Naive thymus-derived CD4-positive, alpha-beta T cell (primary cell): ENCODE measurements around the gene GNB4. TPM values are rescaled to one million over a fixed set of nuclear protein-coding genes. Genes with fewer than 3 reads are reported as not detected.
A peak's percentile ranks its signal among the peaks of the same experiment; 100 is the strongest.

Source experiments
- ATAC-seq: fragments of 150-1000 bp; cut with Tn5 transposase; 2 replicates; pipeline ENCODE4 v1.10.0; 2021; ENCODE audit warnings: mild to moderate bottlenecking, moderate library complexity
- CTCF ChIA-PET: fragments of 350-600 bp; sonication (Branson Sonifier 250); formaldehyde crosslinking; loops from one replicate; lab custom pipeline; 2021; ENCODE audit warnings: antibody characterized with exemption; lab: Charles Lee
- POLR2A ChIA-PET: fragments of 350-600 bp; sonication (Branson Sonifier 250); formaldehyde crosslinking; loops from one replicate; lab custom pipeline; 2021; ENCODE audit warnings: antibody characterized with exemption, inconsistent platforms; lab: Charles Lee
- DNase-seq, 9 donors: peaks; one replicate each; pipeline versions ENCODE4 v3.0.0 to v3.0.0-alpha.2; 2020 to 2022; ENCODE audit warnings: mixed read lengths in 1 of 9
- H3K27ac ChIP-seq: one replicate; pipeline ENCODE4 v1.7.0; 2013; ENCODE audit warnings: mild to moderate bottlenecking, low read depth, low read length, moderate library complexity
- H3K27me3 ChIP-seq, 2 donors: one replicate each; pipeline ENCODE4 v1.7.0; 2013; ENCODE audit warnings: low read length in 2 of 2, mild to moderate bottlenecking in 2 of 2, moderate library complexity in 2 of 2; ENCODE audit not compliant: control insufficient read depth in 2 of 2, insufficient read depth in 2 of 2
- H3K36me3 ChIP-seq, 3 experiments: 1 replicate in 2 of 3; 2 replicates in 1 of 3; pipeline ENCODE4 v1.7.0; 2013; ENCODE audit warnings: low read length in 3 of 3, mild to moderate bottlenecking in 3 of 3, moderate library complexity in 1 of 3; ENCODE audit not compliant: insufficient read depth in 3 of 3, control insufficient read depth in 2 of 3
- H3K4me1 ChIP-seq, 2 donors: one replicate each; pipeline ENCODE4 v1.7.0; 2013; ENCODE audit warnings: low read length in 2 of 2, mild to moderate bottlenecking in 2 of 2, moderate library complexity in 1 of 2; ENCODE audit not compliant: control insufficient read depth in 2 of 2, insufficient read depth in 2 of 2
- H3K4me3 ChIP-seq: 2 replicates; pipeline ENCODE4 v1.7.0; 2013; ENCODE audit warnings: mild to moderate bottlenecking, low read length
- H3K9me3 ChIP-seq, 3 experiments: 1 replicate in 2 of 3; 2 replicates in 1 of 3; pipeline ENCODE4 v1.7.0; 2013; ENCODE audit warnings: low read length in 3 of 3; ENCODE audit not compliant: control insufficient read depth in 2 of 3
- H3K27ac Mint-ChIP-seq, 9 donors: one replicate each; pipeline ENCODE4 v1.8.0; 2020 to 2022; ENCODE audit warnings: mixed read lengths in 9 of 9, mild to moderate bottlenecking in 8 of 9, moderate library complexity in 5 of 9, inconsistent platforms in 2 of 9
- H3K27me3 Mint-ChIP-seq, 5 donors: one replicate each; pipeline ENCODE4 v1.8.0; 2021 to 2022; ENCODE audit warnings: mixed read lengths in 5 of 5, mild to moderate bottlenecking in 1 of 5
- H3K36me3 Mint-ChIP-seq, 5 donors: one replicate each; pipeline ENCODE4 v1.8.0; 2020 to 2022; ENCODE audit warnings: mixed read lengths in 5 of 5, mild to moderate bottlenecking in 3 of 5, inconsistent platforms in 1 of 5
- H3K4me1 Mint-ChIP-seq, 7 donors: one replicate each; pipeline ENCODE4 v1.8.0; 2020 to 2022; ENCODE audit warnings: mixed read lengths in 7 of 7, mild to moderate bottlenecking in 3 of 7, inconsistent platforms in 1 of 7
- H3K4me3 Mint-ChIP-seq, 10 donors: one replicate each; pipeline ENCODE4 v1.8.0; 2020 to 2022; ENCODE audit warnings: mild to moderate bottlenecking in 10 of 10, mixed read lengths in 10 of 10, moderate library complexity in 6 of 10, inconsistent platforms in 2 of 10
- H3K9me3 Mint-ChIP-seq, 11 donors: one replicate each; pipeline ENCODE4 v1.8.0; 2020 to 2022; ENCODE audit warnings: mixed read lengths in 11 of 11, mild to moderate bottlenecking in 4 of 11, inconsistent platforms in 1 of 11, moderate library complexity in 1 of 11
- intact Hi-C, 2 donors: fragments of 100-400 bp; cut with micrococcal nuclease; formaldehyde crosslinking; loops; one replicate each; pipeline ENCODE4 v1.15.1; 2023
- polyA plus RNA-seq, 2 donors: library from polyadenylated mRNA; unstranded; fragments of 300-500 nt; fragmentation: Illumina TruSeq; gene quantifications; one replicate each; pipeline ENCODE4 v1.2.3, GENCODE V29; 2021
- total RNA-seq, 6 experiments: library from RNA in 5 of 6; stranded (reverse) in 5 of 6; gene quantifications; 1 replicate in 5 of 6; 2 replicates in 1 of 6; pipeline ENCODE4 v1.2.3 and lab custom pipeline; 2021 to 2026

GNB4 gene
- total and polyA plus RNA-seq, 7 experiments from 2014 or later: 0.12 to 11.3 (median 1.3) TPM

DNA sequence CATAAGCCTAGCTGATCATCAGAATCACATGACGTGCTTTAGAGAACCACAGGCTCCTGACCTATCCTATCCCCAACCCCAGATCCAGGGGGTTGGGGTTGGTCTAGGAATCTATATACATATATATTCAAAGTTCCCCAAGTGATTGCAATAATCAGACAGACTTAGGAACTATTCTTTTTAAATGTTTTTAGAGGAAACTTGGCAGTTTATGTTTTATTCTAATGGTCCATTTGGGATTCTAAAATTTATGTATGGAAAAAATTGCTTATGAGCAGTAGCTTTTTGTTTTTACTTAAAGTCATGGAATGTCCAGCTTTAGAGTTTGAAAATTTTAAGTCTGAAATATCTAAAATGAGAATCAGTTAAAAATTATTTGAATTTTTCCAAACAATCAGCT lies 81.6 kb downstream of the GNB4 start:
- Histone ChIP-seq H3K4me3 (no peak overlapping the region), H3K27ac (no peak overlapping the region), H3K27me3 (no peaks in the 10 kb centered on the region), H3K9me3 (no peaks in the 10 kb centered on the region), H3K4me1 (no peaks in the 10 kb centered on the region), H3K36me3 (peaks cover 0 to 34% (median 13%) of the 10 kb centered on the region in 3 experiments)
- Mint-ChIP-seq H3K36me3 (peaks cover 7 to 31% (median 13%) of the 10 kb centered on the region in 5 donors), H3K9me3 (no peaks in the 10 kb centered on the region), H3K4me3 (no peak overlapping the region), H3K27ac (no peak overlapping the region), H3K27me3 (no peaks in the 10 kb centered on the region), H3K4me1 (peaks cover 0 to under 1% (median 0%) of the 10 kb centered on the region in 7 donors)
- no peak for ATAC-seq
- ChIA-PET POLR2A (no interaction called here), CTCF (no interaction called here)
- no peak for DNase-seq
- intact Hi-C loops: no loop called here

DNA sequence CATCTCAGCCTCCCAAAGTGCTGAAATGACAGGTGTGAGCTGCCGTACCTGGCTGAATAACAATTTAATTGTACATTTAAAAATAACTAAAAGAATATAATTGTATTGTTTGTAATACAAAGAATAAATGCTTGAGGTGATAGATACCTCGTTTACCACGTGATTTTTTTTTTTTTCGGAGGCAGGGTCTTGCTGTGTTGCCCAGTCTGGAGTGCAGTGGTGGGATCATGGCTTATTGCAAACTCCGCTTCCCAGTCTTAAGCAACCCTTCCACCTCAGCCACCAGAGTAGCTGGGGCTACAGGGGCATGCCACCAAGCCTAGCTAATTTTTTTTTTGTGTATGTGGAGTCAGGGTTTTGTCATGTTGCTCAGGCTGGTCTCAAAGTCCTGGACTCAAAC lies 87.9 kb downstream of the GNB4 start:
- POLR2A ChIA-PET: interaction anchor here (0.7 kb wide), 1 partner anchor 163 kb away, joined by 3 read pairs; no protein-coding TSS in a partner anchor
- ATAC-seq: no peak
- Histone ChIP-seq H3K36me3 (peaks cover 9 to 61% (median 11%) of the 10 kb centered on the region in 3 experiments), H3K4me1 (no peaks in the 10 kb centered on the region), H3K4me3 (no peak overlapping the region), H3K27me3 (no peaks in the 10 kb centered on the region), H3K27ac (no peak overlapping the region), H3K9me3 (no peaks in the 10 kb centered on the region)
- intact Hi-C loops: loop anchor here in 1 of 2 donors (5.0 kb wide), 1 partner anchor 41 kb away; the partner anchor contains the start of gene ZNF639
- Mint-ChIP-seq H3K27me3 (no peaks in the 10 kb centered on the region), H3K4me3 (no peak overlapping the region), H3K27ac (no peak overlapping the region), H3K9me3 (no peaks in the 10 kb centered on the region), H3K36me3 (peaks cover 7 to 43% (median 29%) of the 10 kb centered on the region in 5 donors), H3K4me1 (peaks cover 0 to 4% (median 0%) of the 10 kb centered on the region in 7 donors)
- DNase-seq: no peak
- CTCF ChIA-PET: interaction anchor here (1.1 kb wide), 1 partner anchor 13 kb away, joined by 3 read pairs; no protein-coding TSS in a partner anchor

DNA sequence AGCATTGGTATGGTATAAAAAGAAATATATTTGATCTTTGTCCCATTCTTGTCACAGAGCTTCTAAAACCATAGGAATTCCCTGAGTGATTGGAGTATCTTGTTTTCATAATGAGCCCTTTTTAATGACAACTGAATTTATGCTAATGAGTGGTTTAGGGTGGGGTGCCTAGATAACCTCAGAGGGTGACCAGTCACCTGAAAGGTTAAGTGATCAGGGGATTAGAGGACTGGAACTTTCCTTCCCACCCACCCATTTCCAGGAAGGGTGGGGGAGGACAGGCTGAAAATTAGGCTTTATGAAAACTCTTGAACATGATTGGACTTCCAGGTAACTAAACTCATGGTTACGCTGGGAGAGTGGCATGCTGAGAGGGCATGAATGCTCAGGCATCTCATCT lies 95.3 kb downstream of the GNB4 start:
- no peak overlapping the region for H3K27ac ChIP-seq
- peaks cover 16 to 82% (median 23%) of the 10 kb centered on the region in 3 experiments for H3K36me3 ChIP-seq
- ChIA-PET CTCF (no interaction called here), POLR2A (no interaction called here)
- no peak for DNase-seq
- H3K27me3 ChIP-seq: no peaks in the 10 kb centered on the region
- Mint-ChIP-seq H3K9me3 (no peaks in the 10 kb centered on the region), H3K4me1 (peaks cover 13 to 42% (median 29%) of the 10 kb centered on the region in 7 donors), H3K27ac (no peak overlapping the region), H3K36me3 (peaks cover 13 to 59% (median 41%) of the 10 kb centered on the region in 5 donors), H3K27me3 (no peaks in the 10 kb centered on the region), H3K4me3 (peak overlapping the region in 1 of 10 donors; percentile 60)
- no peaks in the 10 kb centered on the region for H3K4me1 ChIP-seq
- ATAC-seq: no peak
- no peaks in the 10 kb centered on the region for H3K9me3 ChIP-seq
- no peak overlapping the region for H3K4me3 ChIP-seq
- intact Hi-C loops: no loop called here

DNA sequence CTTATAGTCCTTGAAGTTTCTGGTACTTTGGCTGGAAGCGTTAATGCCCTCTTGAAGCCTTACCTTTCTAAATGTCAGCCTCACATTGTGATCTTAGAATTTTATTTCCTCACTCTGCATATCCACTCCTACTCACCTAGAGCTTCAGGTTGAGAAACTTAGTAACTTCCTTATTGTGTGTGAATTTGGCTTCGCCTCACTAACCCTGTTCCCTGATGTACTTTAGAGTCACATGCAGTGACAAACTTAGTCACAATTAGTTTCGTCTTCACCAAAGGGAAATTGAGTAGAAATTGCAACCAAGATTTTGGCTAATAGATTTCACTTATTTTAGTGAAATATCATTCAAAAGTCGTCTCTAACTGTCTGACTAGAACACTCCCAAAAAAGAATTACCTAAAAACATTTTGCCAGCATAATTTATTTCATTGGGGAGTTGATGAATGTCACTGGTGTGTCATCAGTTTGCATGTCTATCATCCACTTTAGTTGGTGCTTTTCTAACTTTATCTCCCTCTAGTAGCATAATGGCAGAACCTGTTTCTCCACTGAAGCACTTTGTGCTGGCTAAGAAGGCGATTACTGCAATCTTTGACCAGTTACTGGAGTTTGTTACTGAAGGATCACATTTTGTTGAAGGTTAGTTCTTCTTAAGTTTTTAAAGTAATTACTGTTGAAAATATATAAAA lies 102.8 kb downstream of the GNB4 start:
- peak; percentile 27 for ATAC-seq
- peak overlapping the region; percentile 99 for H3K4me3 ChIP-seq
- ChIA-PET CTCF (interaction anchor here (1.3 kb wide), 1 partner anchor 25 kb away, joined by 5 read pairs; the partner anchor contains the start of gene ZNF639), POLR2A (interaction anchor here (0.6 to 3.2 kb wide), 6 partner anchors 18 to 1254 kb away, joined by 3 to 19 read pairs (median 4); partner anchors contain the start of genes ACTL6A and PIK3CA)
- Mint-ChIP-seq H3K36me3 (peaks cover 0 to 14% (median 8%) of the 10 kb centered on the region in 5 donors), H3K4me1 (peaks cover 8 to 42% (median 32%) of the 10 kb centered on the region in 7 donors), H3K4me3 (peak overlapping the region; percentile 97 to 100 (median 98)), H3K27ac (peak overlapping the region; percentile 15 to 98 (median 91)), H3K9me3 (no peaks in the 10 kb centered on the region), H3K27me3 (no peaks in the 10 kb centered on the region)
- intact Hi-C loops: loop anchor here (2.0 to 5.0 kb wide), 2 partner anchors 102 to 304 kb away; partner anchors contain the start of genes USP13 (in 2 of the 2) and GNB4 (in 1 of the 2)
- peak in 1 of 9 donors; percentile 3 for DNase-seq
- peaks cover 8 to 13% of the 10 kb centered on the region in 2 donors for H3K4me1 ChIP-seq
- H3K9me3 ChIP-seq: no peaks in the 10 kb centered on the region
- peaks cover 0 to 31% (median 9%) of the 10 kb centered on the region in 3 experiments for H3K36me3 ChIP-seq
- H3K27ac ChIP-seq: peak overlapping the region; percentile 81
- no peaks in the 10 kb centered on the region for H3K27me3 ChIP-seq

DNA sequence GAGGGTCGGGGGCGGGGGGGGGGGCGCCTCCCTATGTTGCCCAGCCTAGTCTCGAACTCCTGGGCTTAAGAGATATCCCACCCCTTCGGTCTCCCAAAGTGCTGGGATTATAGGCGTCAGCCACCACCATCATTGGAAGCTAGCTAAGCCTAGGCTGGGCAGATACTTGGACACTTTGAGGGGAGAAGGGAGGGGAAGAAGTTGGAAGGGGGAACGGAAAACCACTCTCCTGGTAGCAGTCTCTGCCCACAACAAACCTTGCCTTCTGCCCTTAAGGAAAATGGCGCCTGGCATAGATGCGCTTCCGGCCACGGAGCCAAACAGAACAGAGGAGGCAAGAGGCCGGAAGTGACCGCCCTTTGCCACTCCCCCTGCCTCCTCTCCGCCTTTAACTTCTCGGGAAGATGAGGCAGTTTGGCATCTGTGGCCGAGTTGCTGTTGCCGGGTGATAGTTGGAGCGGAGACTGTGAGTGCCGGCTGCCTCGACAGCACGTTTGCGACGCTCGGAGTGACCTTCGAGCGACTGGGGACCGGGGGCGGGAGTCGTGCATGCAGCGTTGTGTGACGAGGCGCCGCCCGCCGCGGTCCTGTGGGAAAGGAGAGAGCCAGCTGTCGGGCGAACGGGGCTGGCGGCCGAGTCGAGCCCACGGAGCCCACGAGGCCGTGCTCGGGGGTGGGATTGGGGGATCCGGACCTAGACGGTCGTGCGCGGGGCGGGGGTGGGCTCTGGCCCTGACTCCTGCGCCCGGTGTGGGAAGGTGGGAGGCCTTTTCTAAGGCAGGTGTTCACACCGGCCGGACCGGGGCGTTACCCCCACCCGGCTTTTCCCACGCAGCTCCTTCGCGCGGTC lies 103.7 kb downstream of the GNB4 start, which contains the start of gene MFN1:
Gene MFN1, plus strand, starts transcription at position 365 of the 850 bp plus-strand sequence. CDS start 1,143 bp downstream, outside the sequence.
- H3K27ac Mint-ChIP-seq: peak within 1 kb of the TSS; percentile 84 to 98 (median 94)
- peak; percentile 99 for ATAC-seq
- POLR2A ChIA-PET: interaction anchor here (0.6 to 3.3 kb wide), 9 partner anchors 24 to 1254 kb away, joined by 3 to 24 read pairs (median 4); partner anchors contain the start of genes ACTL6A, MRPL47, NDUFB5 and PIK3CA

More for the DNA sequence above, 103.7 kb downstream of the GNB4 start, which contains the start of gene MFN1:
- intact Hi-C loops: loop anchor here (1.0 to 5.0 kb wide), 15 partner anchors 24 to 1642 kb away; partner anchors contain the start of genes ACTL6A (in 2 of the 2), DNAJC19 (in 2 of the 2), MRPL47 (in 2 of the 2) and NDUFB5 (in 2 of the 2)
- Histone ChIP-seq H3K4me3 (peak within 1 kb of the TSS; percentile 99), H3K9me3 (no peaks in the 10 kb centered on the region), H3K4me1 (peaks cover 8 to 13% of the 10 kb centered on the region in 2 donors), H3K27ac (peak within 1 kb of the TSS; percentile 81), H3K27me3 (no peaks in the 10 kb centered on the region), H3K36me3 (peaks cover 0 to 27% (median 8%) of the 10 kb centered on the region in 3 experiments)
- CTCF ChIA-PET: interaction anchor here (0.7 to 1.3 kb wide), 2 partner anchors 24 to 85 kb away, joined by 3 to 5 read pairs; partner anchors contain the start of gene ZNF639
- DNase-seq: peak; percentile 69 to 91 (median 88)
- H3K4me1 Mint-ChIP-seq: peaks cover 7 to 39% (median 28%) of the 10 kb centered on the region in 7 donors
- H3K27me3 Mint-ChIP-seq: no peaks in the 10 kb centered on the region
- H3K9me3 Mint-ChIP-seq: no peaks in the 10 kb centered on the region
- peaks cover 0 to 12% (median 5%) of the 10 kb centered on the region in 5 donors for H3K36me3 Mint-ChIP-seq
- H3K4me3 Mint-ChIP-seq: peak within 1 kb of the TSS; percentile 97 to 100 (median 98)
